Activated naive CD4-positive, alpha-beta T cell treated with anti-CD3 and anti-CD28 coated beads for 36 hours (primary cell): ENCODE data around the gene KCND3. TPM values are rescaled to one million over a fixed set of nuclear protein-coding genes. Genes with fewer than 3 reads are reported as not detected.

Source experiments
- CTCF ChIA-PET: fragments of 350-600 bp; sonication (Branson Sonifier 250); formaldehyde crosslinking; loops from one replicate; lab custom pipeline; 2021; ENCODE audit warnings: antibody characterized with exemption; lab: Charles Lee
- DNase-seq: peaks from one replicate; pipeline ENCODE4 v3.0.0-alpha.2; 2020
- H3K27ac Mint-ChIP-seq: one replicate; pipeline ENCODE4 v1.8.0; 2021; ENCODE audit warnings: mild to moderate bottlenecking, mixed read lengths
- H3K27me3 Mint-ChIP-seq: one replicate; pipeline ENCODE4 v1.8.0; 2021; ENCODE audit warnings: low read depth, mixed read lengths
- H3K36me3 Mint-ChIP-seq: one replicate; pipeline ENCODE4 v1.8.0; 2021; ENCODE audit warnings: low read depth, mixed read lengths
- H3K4me1 Mint-ChIP-seq: one replicate; pipeline ENCODE4 v1.8.0; 2021; ENCODE audit warnings: low read depth, mixed read lengths
- H3K4me3 Mint-ChIP-seq: one replicate; pipeline ENCODE4 v1.8.0; 2021; ENCODE audit warnings: mild to moderate bottlenecking, moderate library complexity, mixed read lengths
- H3K9me3 Mint-ChIP-seq: one replicate; pipeline ENCODE4 v1.8.0; 2021; ENCODE audit warnings: mixed read lengths
- intact Hi-C: fragments of 100-400 bp; cut with micrococcal nuclease; formaldehyde crosslinking; loops from one replicate; pipeline ENCODE4 v1.15.1; 2023
- total RNA-seq, 2 experiments: library from RNA; stranded (reverse); gene quantifications; one replicate each; pipeline ENCODE4 v1.2.3, GENCODE V29; 2021

KCND3 gene
- total RNA-seq, 2 experiments from 2014 or later = not detected

- Mint-ChIP-seq H3K4me1 (peaks cover 2% of the 10 kb centered on the region), H3K36me3 (no peaks in the 10 kb centered on the region), H3K27me3 (peaks cover 11% of the 10 kb centered on the region), H3K4me3 (no peak overlapping the region), H3K9me3 (no peaks in the 10 kb centered on the region), H3K27ac (no peak overlapping the region)
- CTCF ChIA-PET = interaction anchor here (1.0 kb wide), 1 partner anchor 154 kb away, joined by 3 read pairs; no protein-coding TSS in a partner anchor
- no peak for DNase-seq
- intact Hi-C loops = no loop called here
Measured at GRCh38 chr1:111903148-111903870, 86.2 kb downstream of the KCND3 start.

GRCh38 chr1:111895469-111895868 lies 94.0 kb downstream of the KCND3 start:
- no peak overlapping the region for H3K27ac Mint-ChIP-seq
- no peaks in the 10 kb centered on the region for H3K36me3 Mint-ChIP-seq
- H3K4me1 Mint-ChIP-seq = no peaks in the 10 kb centered on the region
- no peaks in the 10 kb centered on the region for H3K9me3 Mint-ChIP-seq
- no peak for DNase-seq
- H3K4me3 Mint-ChIP-seq = no peak overlapping the region
- intact Hi-C loops = no loop called here
- CTCF ChIA-PET = no interaction called here
- peaks cover 4% of the 10 kb centered on the region for H3K27me3 Mint-ChIP-seq

GRCh38 chr1:111895017-111895416 lies 94.5 kb downstream of the KCND3 start:
- no peaks in the 10 kb centered on the region for H3K9me3 Mint-ChIP-seq
- DNase-seq = no peak
- no peak overlapping the region for H3K4me3 Mint-ChIP-seq
- no peaks in the 10 kb centered on the region for H3K36me3 Mint-ChIP-seq
- peaks cover 4% of the 10 kb centered on the region for H3K27me3 Mint-ChIP-seq
- intact Hi-C loops = no loop called here
- H3K27ac Mint-ChIP-seq = no peak overlapping the region
- H3K4me1 Mint-ChIP-seq = no peaks in the 10 kb centered on the region
- CTCF ChIA-PET = no interaction called here

DNA sequence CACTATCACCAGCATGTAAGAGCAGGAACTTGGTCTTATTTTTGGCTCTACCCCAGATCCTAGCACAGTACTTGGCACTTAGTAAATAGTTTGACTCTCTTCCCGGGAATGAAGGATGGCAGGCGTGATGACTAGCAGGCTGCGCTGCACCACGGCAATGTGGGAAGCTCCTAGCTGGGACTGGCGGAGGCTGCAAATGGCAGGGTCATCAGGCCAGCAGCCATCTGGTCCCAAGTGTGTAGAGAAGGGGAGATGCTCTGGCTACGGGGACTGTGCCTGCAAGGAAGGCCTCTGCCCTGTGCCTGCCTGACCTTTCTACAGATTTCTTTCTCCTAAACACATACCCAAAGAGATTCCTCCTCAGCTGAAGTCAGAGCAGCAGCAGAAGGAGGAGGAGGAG lies 95.0 kb downstream of the KCND3 start:
- Mint-ChIP-seq H3K4me3 (no peak overlapping the region), H3K36me3 (no peaks in the 10 kb centered on the region), H3K27me3 (peaks cover 4% of the 10 kb centered on the region), H3K9me3 (no peaks in the 10 kb centered on the region), H3K4me1 (no peaks in the 10 kb centered on the region), H3K27ac (no peak overlapping the region)
- intact Hi-C loops = no loop called here
- no peak for DNase-seq
- CTCF ChIA-PET = no interaction called here

DNA sequence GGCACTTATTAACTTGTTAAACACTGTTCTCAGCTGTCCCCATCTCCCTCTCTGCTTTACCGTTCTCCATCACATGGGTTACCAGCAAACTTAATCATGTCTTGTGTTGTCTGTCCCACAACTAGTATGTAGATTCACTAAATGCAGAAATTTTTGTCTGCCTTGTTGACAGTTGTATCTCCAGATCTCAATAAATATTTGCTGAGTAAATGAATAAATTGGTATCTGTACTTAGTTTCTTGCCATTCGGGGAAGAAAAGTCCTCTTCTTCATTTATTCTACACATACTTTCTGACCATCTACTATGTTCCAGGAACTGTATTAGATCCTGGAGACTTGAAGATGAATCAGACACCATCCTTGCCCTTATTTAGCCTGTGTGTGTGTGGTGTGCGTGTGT lies 97.9 kb downstream of the KCND3 start:
- no peaks in the 10 kb centered on the region for H3K36me3 Mint-ChIP-seq
- no peaks in the 10 kb centered on the region for H3K27me3 Mint-ChIP-seq
- H3K4me3 Mint-ChIP-seq = no peak overlapping the region
- CTCF ChIA-PET = no interaction called here
- H3K27ac Mint-ChIP-seq = no peak overlapping the region
- intact Hi-C loops = no loop called here
- no peak for DNase-seq
- no peaks in the 10 kb centered on the region for H3K9me3 Mint-ChIP-seq
- H3K4me1 Mint-ChIP-seq = peaks cover 4% of the 10 kb centered on the region

DNA sequence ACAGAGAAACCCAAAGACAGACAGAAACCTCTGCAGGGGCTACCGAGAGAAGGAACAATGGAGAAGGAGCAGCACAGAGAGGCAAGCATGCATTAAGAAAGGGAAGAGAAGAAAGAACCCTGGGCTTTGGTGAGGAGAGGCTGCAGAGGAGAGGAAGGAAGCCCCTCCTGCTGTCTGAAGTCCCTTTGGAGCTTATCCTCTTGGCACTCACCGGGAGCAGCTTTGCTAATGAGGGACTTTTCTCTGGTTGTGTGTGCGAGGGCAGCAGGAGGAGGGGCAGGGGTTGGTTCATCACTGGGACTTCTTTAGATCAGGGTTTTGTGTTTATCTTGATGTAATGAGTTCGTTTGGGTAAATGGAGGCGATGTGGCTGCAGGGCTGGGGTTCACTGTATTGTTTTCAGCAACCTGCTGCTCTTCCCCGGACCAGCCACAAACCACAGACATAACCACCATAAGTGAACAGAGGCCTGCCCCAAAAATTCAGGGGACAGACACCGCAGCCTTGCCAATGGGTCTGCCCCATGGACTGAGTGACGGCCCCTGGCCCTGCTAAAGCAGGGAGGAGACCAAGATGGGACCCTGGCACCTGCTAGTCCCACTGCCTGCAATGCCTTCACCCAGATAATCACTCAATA lies 100.6 kb downstream of the KCND3 start:
- no peak overlapping the region for H3K27ac Mint-ChIP-seq
- peaks cover 4% of the 10 kb centered on the region for H3K4me1 Mint-ChIP-seq
- intact Hi-C loops = no loop called here
- CTCF ChIA-PET = interaction anchor here (0.7 kb wide), 1 partner anchor 345 kb away, joined by 3 read pairs; no protein-coding TSS in a partner anchor
- H3K4me3 Mint-ChIP-seq = no peak overlapping the region
- no peaks in the 10 kb centered on the region for H3K36me3 Mint-ChIP-seq
- peaks cover 6% of the 10 kb centered on the region for H3K27me3 Mint-ChIP-seq
- H3K9me3 Mint-ChIP-seq = no peaks in the 10 kb centered on the region
- DNase-seq = no peak

DNA sequence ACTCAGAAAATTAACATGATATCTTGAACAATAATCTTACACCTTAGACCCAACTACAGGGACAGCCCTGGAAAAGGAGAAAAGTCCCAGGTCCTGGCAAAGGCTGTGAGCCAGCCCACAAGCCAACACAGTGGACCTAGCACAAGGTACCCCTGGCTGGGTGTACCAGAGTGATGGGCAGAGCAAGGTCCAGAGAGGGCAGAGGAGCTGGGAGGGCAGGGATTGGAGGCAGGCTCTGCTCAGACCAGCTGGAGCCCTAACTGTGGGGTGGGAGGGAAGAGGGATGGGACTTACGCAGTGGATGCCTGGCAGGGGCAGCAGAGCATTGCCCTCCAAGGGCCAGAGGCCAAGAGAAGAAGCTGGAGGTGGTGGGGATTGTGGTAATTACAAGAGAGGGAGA lies 101.6 kb downstream of the KCND3 start:
- Mint-ChIP-seq H3K4me1 (peaks cover 4% of the 10 kb centered on the region), H3K9me3 (no peaks in the 10 kb centered on the region), H3K36me3 (no peaks in the 10 kb centered on the region), H3K27ac (no peak overlapping the region), H3K27me3 (peaks cover 6% of the 10 kb centered on the region), H3K4me3 (no peak overlapping the region)
- CTCF ChIA-PET = interaction anchor here (0.6 kb wide), 1 partner anchor 304 kb away, joined by 5 read pairs; no protein-coding TSS in a partner anchor
- intact Hi-C loops = no loop called here
- no peak for DNase-seq

GRCh38 chr1:111887385-111887784 lies 102.1 kb downstream of the KCND3 start:
- DNase-seq = no peak
- no peaks in the 10 kb centered on the region for H3K9me3 Mint-ChIP-seq
- H3K4me1 Mint-ChIP-seq = peaks cover 4% of the 10 kb centered on the region
- CTCF ChIA-PET = interaction anchor here (0.6 kb wide), 2 partner anchors 61 to 304 kb away, joined by 3 to 5 read pairs; no protein-coding TSS in a partner anchor
- H3K27me3 Mint-ChIP-seq = peaks cover 6% of the 10 kb centered on the region
- intact Hi-C loops = no loop called here
- no peak overlapping the region for H3K4me3 Mint-ChIP-seq
- no peak overlapping the region for H3K27ac Mint-ChIP-seq
- no peaks in the 10 kb centered on the region for H3K36me3 Mint-ChIP-seq

DNA sequence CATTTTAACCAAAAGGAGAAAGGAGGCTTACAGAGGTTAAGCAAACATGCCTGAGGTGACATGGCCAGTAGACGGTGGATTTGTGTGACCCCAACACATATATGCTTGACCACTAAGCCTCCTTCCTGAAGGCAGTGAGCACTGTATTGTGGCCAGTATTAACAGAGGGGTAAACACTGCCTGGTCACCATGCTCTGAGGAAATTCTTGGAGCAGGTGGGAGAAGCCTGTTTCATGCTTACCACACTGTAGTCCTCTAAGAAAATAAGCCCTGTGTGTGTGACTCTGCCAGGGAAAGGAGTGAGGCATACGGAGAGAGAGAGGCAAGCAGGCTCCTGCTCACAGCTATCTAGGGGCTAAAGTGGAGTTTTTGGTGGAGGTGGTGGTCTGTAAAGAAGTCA lies 102.7 kb downstream of the KCND3 start:
- peaks cover 4% of the 10 kb centered on the region for H3K4me1 Mint-ChIP-seq
- no peaks in the 10 kb centered on the region for H3K9me3 Mint-ChIP-seq
- CTCF ChIA-PET = interaction anchor here (0.6 kb wide), 1 partner anchor 62 kb away, joined by 3 read pairs; no protein-coding TSS in a partner anchor
- peaks cover 6% of the 10 kb centered on the region for H3K27me3 Mint-ChIP-seq
- DNase-seq = no peak
- intact Hi-C loops = no loop called here
- no peak overlapping the region for H3K4me3 Mint-ChIP-seq
- no peak overlapping the region for H3K27ac Mint-ChIP-seq
- H3K36me3 Mint-ChIP-seq = no peaks in the 10 kb centered on the region

- intact Hi-C loops = no loop called here
- Mint-ChIP-seq H3K4me1 (peaks cover 4% of the 10 kb centered on the region), H3K9me3 (no peaks in the 10 kb centered on the region), H3K27me3 (peaks cover 16% of the 10 kb centered on the region), H3K27ac (no peak overlapping the region), H3K4me3 (no peak overlapping the region), H3K36me3 (no peaks in the 10 kb centered on the region)
- CTCF ChIA-PET = no interaction called here
- DNase-seq = no peak
Measured at GRCh38 chr1:111884772-111885443, 104.6 kb downstream of the KCND3 start.

DNA sequence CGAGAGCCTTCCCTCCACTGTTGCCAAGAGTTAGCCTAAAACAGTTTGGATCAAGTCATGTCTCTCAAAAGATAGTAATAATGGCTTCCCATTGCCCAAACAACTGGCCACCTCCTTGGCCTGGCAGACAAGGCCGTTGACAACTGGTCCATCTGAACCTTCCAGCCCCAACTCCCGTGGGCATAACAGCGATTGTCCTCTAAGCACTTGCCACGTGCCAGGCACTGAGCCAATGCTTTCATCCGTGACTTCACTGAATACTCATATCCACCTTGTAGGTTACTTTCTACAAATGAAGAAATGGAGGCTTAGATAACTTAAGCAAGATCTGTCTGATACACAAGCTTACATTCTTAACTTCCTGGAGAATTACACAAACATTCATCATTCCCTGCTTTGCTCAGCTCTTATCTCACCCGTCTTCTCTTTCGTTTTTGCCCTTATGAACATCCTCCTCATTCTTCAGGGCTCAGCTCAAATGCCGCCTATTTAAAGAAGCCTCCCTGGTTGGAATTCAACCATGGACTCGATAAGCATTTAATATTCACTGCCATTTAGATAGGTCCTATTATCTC lies 106.4 kb downstream of the KCND3 start:
- Mint-ChIP-seq H3K27me3 (peaks cover 16% of the 10 kb centered on the region), H3K27ac (no peak overlapping the region), H3K9me3 (no peaks in the 10 kb centered on the region), H3K36me3 (no peaks in the 10 kb centered on the region), H3K4me1 (no peaks in the 10 kb centered on the region), H3K4me3 (no peak overlapping the region)
- no peak for DNase-seq
- intact Hi-C loops = no loop called here
- CTCF ChIA-PET = no interaction called here

DNA sequence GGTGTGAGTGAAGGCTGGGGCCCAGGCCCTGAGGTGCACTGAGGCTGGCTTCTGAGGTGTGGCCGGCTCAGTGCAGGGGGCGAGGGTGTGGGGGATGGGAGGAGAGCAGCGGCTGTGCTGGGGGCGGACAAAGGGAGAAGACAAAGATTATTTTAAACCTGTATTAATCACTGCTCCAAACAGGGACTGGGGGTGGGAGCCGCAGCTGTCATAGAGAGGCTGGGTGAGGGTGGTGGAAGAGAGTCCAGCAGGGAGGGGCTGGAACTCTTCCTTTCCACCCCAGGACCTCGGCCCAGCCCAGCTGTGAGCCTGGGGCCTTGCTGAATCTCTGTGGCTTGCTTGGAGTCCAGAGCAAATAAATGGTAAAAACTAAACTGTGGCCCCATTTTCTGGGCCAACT lies 106.9 kb downstream of the KCND3 start:
- no peaks in the 10 kb centered on the region for H3K4me1 Mint-ChIP-seq
- H3K4me3 Mint-ChIP-seq = no peak overlapping the region
- H3K36me3 Mint-ChIP-seq = no peaks in the 10 kb centered on the region
- DNase-seq = no peak
- intact Hi-C loops = no loop called here
- no peaks in the 10 kb centered on the region for H3K9me3 Mint-ChIP-seq
- no peak overlapping the region for H3K27ac Mint-ChIP-seq
- CTCF ChIA-PET = no interaction called here
- H3K27me3 Mint-ChIP-seq = peaks cover 17% of the 10 kb centered on the region
